Stomach (tissue), 4 donors: ENCODE measurements around the gene AR.
"Not testable (repeated sequence)": the region's sequence is repeated elsewhere in the genome, so short reads cannot be mapped to it uniquely, and the experiment has no call there.

Experiments
- CTCF ChIP-seq, 7 experiments: fragments of 450-650 bp in 4 of 7; fragments of 200-600 bp in 3 of 7; sonication (generic) in 3 of 7; IDR thresholded peaks; one replicate each; pipeline ENCODE4 v1.5.1; 2016 to 2019; ENCODE audit warnings: antibody characterized with exemption in 7 of 7, control low read depth in 2 of 7, mild to moderate bottlenecking in 1 of 7
- POLR2A ChIP-seq, 4 donors: fragments of 450-650 bp; IDR thresholded peaks; one replicate each; pipeline ENCODE4 v1.6.1; 2016; ENCODE audit warnings: antibody characterized with exemption in 4 of 4, control low read depth in 2 of 4, mild to moderate bottlenecking in 1 of 4, moderate library complexity in 1 of 4

GRCh38 chrX:67670717-67671116, 126.9 kb downstream of the AR start:
- TF ChIP-seq CTCF, POLR2A (IDR thresholded peaks at IDR 0.05): not testable (repeated sequence)
